ENCODE measurements around the gene TBC1D10A.

DNA sequence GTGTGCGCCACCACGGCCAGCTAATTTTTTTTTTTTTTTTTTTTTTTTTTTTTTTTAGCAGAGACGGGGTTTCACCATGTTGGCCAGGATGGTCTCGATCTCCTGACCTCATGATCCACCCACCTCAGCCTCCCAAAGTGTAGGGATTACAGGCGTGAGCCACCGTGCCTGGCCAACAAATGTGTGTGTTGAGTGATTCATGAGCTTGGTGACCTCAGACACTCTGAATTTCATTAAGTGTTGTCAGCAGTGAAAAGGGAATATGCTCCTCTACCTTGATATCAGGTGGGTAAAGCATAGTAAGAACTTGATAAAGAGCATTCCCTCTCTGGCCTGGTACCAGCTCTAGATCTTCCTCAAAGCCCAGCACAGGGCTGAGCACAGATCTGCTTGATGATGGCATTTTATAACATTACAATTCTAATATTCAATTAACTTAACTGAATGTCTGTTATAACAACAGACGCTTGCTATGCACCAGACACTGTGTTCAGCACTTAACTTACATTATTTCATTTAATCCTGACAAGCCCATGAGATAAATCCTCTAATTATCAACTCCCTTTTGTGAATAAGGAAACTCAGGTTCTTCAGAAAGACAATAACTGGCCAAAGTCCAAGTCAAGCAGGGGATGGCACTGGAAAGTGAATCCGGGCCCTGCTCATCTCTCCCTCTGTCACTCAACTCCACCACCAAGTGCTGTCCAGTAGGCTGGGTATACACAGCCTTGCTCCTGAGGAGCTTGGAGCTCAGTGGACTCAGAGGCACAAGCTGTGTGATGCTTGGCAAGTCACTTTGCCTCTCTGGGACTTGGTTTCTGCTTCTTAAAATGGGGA is 13.0 kb downstream of the TBC1D10A start:
- TF ChIP-seq, protein P1, sequence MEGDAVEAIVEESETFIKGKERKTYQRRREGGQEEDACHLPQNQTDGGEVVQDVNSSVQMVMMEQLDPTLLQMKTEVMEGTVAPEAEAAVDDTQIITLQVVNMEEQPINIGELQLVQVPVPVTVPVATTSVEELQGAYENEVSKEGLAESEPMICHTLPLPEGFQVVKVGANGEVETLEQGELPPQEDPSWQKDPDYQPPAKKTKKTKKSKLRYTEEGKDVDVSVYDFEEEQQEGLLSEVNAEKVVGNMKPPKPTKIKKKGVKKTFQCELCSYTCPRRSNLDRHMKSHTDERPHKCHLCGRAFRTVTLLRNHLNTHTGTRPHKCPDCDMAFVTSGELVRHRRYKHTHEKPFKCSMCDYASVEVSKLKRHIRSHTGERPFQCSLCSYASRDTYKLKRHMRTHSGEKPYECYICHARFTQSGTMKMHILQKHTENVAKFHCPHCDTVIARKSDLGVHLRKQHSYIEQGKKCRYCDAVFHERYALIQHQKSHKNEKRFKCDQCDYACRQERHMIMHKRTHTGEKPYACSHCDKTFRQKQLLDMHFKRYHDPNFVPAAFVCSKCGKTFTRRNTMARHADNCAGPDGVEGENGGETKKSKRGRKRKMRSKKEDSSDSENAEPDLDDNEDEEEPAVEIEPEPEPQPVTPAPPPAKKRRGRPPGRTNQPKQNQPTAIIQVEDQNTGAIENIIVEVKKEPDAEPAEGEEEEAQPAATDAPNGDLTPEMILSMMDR (IDR thresholded peaks at IDR 0.05) = no peak
- no peak for TF ChIP-seq EP300 (IDR thresholded peaks at IDR 0.05)
